Hematopoietic multipotent progenitor cell treated with erythropoietin and hydrocortisone succinate and interleukin-3 and kit ligand, for 17 days (in vitro differentiated cells): ENCODE data around the gene OR14A16.

Experiments
- DNase-seq: peaks from one replicate; pipeline ENCODE4 v3.0.0-alpha.2; 2015; ENCODE audit warnings: low spot score

Gene OR14A16

DNA sequence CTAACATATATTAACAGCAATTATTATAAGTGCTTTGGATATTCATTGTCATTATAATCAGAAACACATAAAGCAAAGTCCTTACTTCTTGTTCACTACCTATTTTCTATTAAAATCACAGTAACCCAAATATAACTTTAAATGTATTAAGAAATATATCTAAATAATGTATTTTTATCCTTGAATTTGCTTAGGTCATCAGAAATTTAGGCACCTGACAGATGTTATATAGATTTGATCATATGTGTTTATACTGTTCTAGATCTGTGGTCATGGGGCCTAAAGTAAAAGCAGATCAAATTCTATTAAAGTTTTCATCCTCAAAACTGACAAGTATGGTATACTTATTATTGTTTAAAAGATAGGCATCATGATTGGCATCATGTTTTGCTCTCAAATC lies 54.3 kb downstream of the OR14A16 start:
- DNase-seq = no peak
